RPMI8226 (cell line): ENCODE data around the gene CDK14.

Experiments used
- DNase-seq: peaks from one replicate; pipeline ENCODE4 v3.0.0-alpha.2; 2015

Gene CDK14

DNA sequence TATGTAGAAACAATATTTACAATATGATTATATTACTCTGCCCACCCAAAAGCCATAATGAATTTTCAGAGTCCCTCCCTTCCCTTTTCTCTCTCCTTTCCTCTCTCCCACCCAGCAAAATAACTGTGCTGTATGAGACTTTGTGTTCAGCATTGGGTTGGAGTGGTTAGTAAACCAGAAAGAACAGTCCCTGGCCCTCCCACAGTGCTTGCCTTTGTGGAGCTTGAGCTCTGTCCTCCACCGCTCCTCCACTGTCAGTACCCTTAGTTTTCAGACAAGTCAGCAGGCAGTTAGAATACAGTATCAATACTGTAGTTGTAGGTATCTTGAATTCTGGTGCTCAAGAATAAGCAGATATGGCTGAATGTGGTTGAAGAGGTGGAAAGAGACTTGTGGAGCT is 92.7 kb downstream of the CDK14 start:
- no peak for DNase-seq

DNA sequence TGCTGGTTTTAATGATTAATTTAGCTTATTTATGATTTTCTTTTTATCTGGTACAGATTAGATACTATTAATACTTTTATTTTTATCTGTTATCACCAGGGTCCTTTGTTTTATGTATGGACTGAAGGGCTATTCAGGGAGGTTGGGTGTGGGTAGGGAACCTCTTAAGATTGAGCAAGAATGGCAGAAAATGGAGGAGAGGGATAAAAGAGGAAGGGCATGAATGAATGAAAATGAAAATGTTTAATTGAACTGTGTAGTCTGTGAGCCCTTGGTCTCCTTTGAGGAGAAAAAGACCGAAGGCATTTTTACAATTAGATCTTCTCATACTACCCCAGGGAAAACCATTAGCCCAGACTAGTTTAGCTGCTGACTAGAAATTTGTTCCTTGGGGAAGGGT is 93.1 kb downstream of the CDK14 start:
- DNase-seq, result no peak

DNA sequence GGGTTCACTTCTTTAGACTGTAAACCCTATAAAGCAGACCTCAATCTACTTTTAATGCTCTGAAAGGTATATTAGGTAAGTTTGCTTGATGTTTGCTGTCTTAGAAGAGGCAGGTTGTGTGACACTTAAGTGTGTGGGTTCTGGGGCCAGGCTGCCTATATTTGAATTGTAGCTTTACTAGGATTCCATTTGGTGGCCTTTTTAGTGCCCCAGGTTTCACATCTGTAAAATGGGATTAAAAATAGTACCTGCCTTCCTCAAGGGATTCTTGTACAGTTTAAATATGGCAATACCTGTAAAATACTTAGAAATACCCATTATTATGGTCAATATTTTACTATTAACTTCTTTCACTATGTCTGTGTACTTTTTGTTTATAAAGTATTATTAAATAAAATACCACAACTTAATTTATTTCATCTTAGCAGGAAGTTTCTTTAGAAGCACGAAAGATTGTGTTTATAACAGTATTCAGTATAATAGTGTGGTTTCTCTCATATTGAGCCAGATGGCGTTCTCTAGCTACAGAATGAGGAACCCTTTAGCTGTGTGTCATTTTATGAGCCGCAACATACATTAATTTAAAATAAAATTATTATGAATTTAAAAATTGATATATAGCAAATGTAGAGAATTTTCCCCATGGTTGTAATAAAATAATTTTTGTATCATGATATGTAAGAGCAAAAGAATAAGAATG is 94.2 kb downstream of the CDK14 start:
- DNase-seq, result peak; percentile 30

DNA sequence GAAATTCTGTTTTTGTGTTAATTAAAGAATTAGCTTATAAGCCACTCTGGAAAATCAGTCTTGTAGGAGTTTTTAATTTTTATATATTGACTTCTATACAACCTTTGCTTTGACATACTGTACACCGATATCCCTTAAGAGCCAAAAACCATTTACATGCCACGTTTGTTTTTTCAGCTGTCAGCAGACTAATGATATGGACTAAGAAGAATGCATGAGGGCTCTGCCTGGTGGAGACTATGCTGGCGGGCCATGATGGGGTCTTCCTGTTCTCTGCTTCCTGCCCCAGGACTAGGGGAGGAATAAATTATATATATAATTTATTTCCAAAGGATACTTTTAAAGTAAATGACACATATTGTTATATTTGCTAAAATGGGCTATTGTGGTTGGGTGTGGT is 96.3 kb downstream of the CDK14 start:
- no peak for DNase-seq

DNA sequence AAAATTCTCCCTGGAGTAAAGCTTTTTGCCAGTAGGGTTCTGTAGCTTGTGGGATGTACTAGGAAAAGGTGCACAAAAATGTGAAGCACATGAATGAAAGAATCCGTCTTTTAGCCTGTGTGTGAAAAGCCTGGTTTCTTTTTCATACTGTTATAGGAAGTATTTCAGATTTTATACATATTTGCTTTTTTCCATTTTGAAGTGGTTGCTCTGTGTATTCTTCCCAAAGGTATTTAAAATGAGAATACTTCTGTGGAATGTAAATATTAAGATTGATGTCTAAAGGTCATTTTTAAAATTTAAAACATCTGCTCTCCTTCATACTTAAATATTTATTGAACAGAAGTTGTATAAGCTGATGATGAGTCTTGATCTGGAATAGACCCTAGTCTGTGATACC is 96.8 kb downstream of the CDK14 start:
- DNase-seq, result no peak

DNA sequence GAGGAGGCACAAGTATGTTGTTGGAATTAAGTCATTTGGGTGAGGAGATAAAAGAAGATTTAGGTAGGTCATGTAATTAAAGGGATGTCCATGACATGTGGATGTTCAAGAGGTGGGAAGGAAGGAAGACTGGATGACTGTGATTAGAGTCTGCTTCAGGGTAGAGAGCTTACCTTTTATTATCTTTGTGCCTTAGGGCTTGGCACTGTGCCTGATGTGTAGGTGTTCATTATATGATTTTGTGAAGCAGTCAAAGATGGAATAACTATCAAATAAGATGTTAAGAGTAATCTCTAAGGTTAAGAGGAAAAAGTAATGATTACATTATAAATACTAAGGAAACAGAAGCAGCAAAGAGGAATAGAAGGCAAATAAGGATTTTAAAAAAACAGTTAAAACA is 97.8 kb downstream of the CDK14 start:
- DNase-seq, result no peak

DNA sequence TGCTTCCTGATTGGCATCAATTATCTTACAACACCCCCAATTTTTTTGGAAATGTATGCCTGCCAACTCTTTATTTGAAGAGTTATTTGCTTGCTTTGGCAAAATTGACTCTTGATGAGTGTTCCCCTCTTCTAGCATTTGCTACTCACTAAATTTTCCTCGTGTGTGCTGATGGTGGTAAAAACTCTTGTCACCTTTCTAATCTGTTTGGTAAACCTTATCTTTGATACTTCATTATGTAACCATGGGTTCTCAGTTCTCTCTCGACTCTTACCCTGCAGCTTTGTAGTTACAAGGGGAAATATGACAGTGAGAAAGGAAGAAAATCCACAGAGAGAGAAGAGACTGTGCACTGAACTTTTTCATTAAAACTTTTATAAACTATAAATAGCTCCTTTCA is 102.5 kb downstream of the CDK14 start:
- DNase-seq, result no peak

DNA sequence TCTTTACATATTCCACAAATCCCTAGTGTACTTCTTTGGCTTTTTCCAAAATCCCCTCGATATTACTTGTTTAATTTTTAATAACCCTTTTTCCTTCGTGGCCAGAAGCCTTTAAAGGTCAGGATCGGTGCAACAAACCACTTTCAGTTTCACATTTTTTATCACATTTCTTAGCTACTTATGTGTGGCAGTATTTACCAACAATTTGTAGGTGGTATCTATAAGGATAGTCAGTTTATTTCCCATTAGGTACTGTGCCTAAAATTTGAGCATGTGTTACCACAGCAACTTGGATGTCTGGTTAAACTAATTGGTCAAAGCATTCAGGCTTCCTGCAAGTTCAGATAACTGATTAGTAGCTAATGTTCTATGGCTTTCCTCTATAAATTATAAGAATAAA is 104.9 kb downstream of the CDK14 start:
- DNase-seq, result peak; percentile 25

DNA sequence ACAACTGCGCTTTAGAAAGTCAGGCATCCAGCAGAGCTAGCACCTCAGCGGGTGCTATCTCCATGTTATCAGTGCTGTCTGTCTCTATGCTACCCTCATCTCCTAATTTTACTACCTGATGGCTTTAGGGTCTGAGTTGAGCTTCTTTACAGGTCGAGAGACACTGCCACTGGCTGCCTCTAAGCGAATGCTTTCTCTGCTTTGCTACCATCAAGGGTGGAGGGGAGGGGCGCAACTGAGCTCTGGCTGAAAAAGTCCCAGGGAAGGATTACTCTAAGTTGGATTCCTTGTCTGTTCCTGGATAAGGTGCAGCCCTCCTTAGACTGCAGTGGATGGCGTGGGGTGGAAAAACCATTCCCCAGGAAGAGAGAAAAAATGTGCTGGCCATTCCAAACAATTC is 105.7 kb downstream of the CDK14 start:
- DNase-seq, result no peak

DNA sequence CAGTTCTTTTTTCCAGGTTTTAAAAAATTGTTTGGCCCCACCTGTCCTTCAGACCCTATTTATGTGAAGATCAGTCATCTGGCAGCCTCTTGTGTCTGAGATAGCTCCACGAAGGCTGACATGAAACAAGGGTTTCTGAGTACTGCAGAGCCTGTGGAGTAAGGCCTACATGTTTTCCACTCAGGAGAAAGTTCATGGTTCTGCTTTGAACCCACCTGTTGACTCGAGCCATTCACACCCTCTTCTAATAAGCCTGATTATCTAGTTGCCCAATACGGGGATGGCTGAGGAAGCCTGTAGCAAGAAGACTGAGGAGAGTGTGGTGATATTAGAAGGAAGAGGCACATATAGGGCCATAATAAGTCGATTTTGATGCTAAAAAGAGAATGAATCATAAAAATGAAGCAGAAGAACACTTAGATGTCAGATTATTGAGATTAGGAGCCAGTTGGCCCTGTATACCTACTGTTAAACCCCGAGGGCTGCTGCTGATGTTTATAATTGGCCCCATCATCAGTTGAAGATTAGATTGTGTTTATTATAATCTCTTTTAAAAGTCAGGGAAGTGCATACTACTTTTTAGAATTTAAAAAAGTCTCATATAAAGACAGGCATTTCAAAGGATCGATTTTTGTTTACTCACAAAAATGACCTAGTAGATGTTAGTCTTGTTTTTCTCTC is 109.4 kb downstream of the CDK14 start:
- no peak for DNase-seq

DNA sequence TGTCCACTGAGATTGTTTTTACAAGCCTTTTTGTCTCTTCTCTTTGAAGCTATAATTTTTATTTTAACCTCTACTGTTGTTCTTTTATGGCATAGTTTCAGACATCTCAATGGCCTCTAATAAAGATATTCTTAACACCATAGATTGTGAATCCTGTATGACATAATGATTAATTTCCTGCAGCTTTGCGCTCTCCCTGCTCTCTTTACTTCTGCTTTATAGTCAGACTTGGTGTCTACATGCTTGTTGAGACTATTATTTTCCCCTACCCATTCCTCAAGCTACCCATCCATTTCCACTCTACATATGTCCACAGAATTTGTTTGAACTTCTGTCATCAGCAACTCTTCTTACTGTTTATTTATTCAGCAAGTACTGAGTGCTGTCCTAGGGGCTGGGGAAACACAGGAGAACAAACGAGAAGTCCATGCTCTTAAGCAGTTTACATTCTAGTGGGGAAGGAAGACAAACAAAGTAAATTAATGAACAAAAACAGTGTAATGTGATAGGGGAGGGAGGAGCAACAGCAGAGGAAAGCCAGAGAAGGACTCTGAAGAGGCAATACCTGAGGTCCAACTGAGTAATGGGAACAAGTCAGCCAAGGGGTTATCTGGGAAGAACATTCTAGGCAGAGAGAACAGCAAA is 110.1 kb downstream of the CDK14 start:
- DNase-seq, result no peak

DNA sequence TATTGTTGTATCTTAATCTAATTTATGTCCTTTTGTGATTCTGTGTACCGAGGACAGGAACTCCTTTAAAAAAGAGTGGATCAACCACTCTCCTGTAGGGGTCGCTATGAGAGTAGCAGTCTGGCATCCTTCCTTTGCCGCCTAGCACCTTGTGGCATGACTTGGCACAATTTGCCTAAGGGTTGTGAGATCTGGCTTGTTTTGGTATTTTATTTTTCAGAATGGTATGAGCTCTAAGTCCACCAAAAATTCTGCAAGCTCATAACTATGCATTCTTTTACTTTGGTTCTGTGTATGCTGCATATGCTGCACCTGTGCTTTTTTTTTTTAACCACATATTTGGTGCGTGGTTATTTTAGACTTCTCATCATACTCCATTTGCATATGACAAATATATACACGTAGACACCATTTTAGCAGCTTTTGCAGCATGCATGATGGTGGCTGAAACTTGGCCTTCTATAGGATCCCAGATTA is 112.8 kb downstream of the CDK14 start:
- peak; percentile 97 for DNase-seq

DNA sequence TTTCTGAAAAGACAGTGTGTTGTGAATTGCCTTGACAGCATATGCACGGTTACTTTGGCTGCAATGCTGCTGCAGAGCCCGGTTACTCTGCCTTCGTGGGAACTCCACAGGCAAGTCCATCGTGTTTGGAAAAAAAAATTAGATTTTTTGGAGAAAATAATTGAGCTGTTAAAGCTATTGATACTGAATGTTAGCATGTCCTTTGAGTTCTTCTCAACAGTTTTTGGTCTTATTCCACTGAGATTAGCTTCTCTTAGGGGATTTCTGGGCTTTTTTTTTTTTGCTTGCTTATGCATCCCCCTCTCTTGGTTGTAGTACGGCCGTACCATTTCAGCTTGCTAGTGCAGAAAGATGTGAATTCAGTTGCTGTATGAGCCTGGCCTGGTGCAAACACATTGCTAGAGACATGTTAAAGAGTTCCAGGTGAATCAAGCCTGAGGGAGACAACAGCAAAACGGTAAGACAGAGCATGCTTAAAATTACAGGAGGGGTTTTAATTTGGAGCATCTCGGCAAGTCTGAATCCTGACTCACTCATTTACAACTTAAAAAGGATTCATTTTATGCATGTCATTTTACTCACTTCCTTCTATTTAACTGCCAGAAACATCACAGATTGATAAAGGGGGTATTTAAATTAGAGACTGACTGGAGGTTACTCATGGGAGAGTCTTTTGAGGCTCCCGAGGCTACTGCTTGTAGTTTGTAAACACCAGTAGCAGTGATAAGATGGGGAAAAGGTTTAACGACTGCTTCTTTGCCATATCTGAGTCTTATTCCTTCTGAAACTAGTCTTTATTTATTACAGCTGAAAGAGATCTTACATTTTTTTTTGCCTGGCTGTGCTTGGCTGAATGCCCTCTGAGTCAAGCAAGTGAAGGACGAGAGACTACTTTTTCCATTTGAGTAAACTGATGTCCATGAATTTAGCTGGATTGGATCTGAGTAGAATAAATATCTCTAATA is 113.7 kb downstream of the CDK14 start:
- peak; percentile 85 for DNase-seq

DNA sequence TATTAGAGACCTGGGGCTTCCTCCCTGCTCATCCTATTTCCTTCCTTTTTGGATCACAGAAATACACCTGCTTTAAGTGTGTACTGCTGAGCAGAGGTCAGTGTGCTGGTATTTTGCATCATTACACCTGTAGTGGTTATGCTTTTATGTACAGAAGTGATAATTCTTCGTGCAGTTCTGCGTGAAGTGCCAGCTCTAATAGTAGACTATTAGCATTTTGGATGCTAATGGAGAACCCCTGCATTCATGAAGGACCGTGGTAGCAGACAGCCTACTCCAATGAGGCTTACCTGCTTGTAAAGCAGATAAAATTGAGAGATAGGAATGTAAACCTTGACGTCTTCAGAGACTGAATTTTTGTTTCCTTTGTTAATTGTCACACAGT is 114.3 kb downstream of the CDK14 start:
- peak; percentile 51 for DNase-seq

DNA sequence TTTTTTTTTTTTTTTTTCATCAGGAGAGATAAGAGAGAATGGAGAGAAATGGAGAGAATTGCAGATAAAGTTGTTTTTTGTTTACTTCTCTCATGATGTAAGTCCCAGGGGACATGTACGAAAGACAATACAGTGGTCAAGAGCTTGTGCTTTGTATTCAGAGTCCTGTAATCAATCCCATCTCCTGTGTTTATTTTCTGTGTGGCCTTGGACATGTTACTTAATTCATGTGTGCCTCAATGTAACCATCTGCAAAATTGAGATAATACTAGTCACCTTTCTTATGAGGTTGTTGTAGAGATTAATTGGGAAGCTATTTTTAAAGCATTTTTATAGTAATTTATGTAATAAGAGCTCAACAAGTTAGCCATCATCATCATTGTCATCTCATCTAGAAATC is 117.5 kb downstream of the CDK14 start:
- no peak for DNase-seq

DNA sequence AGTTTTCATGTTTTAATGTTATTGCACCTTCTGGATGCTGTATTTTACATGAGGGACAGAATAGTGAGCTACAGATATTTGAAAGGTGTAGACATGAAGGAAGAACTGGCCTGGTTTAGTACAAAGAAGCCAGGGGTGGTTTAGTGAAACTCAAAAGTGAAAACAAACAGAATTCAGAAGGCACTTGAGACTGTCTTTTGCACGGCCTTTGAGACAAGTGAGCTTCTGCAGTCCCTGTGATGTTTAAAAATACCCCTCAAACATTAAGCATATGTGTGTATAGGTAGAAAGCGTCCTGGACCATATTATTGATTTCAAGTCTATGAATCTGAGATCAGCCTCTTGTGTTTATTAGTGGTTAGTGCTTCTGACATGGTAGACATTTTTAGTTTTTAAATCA is 118.9 kb downstream of the CDK14 start:
- peak; percentile 53 for DNase-seq

DNA sequence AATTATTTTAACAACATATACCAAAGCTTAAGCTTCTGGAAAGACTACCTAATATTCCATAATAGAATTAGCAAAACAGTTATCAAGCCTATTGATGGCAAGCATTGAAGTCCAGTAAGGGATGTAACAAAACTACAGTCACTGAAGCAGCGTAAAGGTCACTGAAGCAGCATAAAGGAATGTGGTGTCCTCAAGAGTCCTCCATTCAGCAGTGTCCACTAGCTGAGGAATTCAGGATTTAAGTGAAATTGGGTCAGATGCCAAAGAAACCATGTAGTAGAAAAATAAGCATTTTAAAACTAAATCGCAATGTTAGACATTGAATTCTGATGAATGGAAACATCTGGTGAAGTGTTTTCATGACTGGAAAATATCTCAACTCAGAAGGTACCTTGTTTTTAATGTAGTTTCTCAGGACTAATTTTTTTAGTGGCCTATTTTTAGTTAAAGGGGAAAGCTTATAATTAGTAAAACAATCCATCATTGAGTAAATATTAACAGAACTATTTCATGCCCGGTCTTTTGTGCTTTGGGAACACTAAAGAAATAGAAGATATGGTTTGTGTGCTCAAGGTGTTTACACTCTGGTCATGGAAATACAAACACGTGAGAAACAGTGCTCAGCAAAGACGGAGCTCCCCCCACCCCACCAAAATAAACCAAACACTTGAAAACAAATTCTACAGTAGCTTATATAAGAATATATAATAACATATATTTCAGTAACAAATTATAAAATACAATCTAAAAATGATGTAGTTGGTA is 121.4 kb downstream of the CDK14 start:
- no peak for DNase-seq

DNA sequence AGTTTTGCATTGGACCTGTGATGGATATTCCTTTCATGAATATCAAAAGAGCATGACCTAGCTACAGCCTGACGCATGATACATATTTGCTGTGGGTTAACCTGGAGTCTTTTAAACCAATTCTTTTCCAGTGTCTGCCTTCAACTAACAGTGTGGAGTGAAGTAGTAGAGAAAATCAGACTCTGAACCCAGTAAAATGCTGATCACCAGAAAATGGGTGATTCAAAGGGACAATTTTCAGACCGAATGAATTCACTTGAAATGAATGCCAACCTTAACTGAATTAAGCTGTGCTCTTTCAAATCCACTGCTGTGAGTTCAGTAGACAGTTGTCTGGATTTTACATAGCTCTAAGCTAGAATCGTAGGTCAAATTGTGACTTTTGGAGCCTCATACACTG is 123.0 kb downstream of the CDK14 start:
- no peak for DNase-seq

DNA sequence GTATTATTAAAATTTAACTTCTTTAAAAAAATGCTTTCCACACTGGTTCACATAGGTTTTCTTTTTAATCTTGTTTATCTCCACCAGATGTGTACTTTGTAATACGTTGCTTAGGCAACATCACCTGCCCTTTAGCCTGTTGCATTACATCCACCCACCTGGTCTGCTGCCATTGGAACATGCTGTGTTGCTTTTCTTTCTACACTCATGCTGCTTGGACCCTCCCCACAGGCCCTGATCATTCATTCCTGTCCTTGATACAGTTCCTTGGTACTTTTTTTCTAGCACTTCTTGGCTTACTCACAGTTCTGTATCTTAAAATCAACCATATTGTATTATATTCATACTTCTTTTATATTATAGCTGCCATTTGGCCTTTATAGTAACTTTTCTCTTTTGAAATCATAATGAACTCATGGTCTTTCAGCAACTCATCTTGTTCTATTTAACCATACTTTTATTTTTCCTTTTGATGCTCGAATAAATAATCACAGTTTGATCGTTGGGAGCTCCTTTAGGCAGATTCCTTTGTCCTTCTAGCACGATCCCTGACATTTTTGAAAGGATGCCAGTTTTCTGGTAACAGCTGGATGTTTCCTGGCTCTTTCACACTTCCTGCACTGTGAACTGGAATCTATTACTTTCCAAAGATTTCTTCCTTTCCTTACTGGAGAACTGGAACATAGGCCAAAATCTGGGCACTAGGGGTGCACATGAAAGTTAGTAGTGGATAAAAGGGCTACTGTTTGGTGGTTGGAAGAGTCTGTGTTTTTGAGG is 125.1 kb downstream of the CDK14 start:
- peak; percentile 52 for DNase-seq

DNA sequence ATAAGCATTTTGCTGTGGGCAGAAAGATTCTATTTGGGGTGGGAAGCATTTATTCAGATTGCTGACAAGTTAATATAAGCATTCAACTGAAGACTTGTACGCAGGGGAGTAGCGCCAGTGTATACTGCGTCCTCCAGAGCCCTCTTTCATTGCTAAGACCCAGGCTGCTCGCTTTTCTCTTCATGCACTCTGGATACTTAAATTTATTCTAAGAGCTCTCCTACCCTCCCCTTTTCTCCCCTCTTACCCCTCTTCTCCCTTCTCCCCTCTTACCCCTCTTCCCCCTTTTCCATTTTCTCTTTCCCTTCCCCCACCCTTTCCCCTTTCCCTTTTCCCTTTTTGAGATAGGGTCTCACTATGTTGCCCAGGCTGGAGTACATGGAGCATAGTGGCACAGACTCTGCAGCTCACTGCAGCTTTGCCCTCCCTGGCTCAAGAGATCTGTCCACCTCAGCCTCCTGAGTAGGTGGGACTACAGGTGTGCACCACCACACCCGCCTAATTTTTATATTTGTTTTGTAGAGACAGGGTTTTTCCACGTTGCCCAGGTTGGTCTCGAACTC is 125.8 kb downstream of the CDK14 start:
- no peak for DNase-seq

DNA sequence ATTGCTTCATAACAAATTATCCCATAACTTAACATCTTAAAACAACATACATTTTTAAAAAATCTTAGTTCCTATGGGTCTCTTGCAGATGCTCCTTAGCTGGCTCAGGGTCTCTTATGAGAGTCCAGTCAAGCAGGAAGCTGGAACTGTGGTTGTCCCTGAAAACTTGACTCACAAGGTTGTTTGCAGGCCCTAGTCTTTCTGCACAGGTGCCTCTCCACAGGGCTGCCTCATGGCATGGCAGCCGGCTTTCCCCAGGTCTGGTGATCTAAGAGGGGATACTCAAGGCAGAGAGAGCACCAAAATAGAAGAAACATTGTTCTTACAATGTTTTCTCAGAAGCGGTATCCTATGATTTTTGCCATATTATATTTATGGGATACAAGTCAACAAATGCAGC is 127.1 kb downstream of the CDK14 start:
- DNase-seq, result peak; percentile 69
